Measurements from ENCODE around the gene CAPN5. TPM values are rescaled to one million over a fixed set of nuclear protein-coding genes. Genes with fewer than 3 reads are reported as not detected.

The CAPN5 gene
- total RNA-seq, 1 experiment from 2014 or later = 27.4 TPM

DNA sequence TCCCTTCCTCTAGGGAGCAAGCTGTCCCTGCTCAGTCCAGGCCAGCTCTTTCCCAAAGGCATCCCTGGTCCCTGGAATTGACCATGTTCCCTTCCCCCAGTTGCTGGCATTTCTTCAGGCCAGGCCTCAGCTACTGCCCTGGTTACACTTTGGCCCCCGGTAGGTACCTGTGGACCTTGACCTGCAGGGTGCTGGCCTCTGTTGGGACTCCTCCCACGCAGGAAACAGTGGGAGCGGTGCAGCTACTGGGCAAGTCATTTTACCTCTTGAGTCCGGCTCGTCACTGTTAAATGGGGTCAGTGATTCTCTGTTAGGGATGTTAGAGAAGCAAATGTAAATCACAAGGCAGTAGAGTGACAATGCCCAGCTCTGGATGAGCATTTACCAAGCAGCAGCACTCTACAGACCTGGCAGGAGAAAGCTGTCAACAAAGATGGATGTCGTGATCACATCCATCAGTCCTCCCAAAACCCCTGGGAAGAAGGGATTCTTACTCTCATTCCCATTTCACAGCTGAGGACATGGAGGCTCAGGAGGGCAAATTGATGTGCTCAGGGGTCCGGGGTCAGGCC, 78.2 kb downstream of the CAPN5 start (continued):
- TF ChIP-seq, protein P1, sequence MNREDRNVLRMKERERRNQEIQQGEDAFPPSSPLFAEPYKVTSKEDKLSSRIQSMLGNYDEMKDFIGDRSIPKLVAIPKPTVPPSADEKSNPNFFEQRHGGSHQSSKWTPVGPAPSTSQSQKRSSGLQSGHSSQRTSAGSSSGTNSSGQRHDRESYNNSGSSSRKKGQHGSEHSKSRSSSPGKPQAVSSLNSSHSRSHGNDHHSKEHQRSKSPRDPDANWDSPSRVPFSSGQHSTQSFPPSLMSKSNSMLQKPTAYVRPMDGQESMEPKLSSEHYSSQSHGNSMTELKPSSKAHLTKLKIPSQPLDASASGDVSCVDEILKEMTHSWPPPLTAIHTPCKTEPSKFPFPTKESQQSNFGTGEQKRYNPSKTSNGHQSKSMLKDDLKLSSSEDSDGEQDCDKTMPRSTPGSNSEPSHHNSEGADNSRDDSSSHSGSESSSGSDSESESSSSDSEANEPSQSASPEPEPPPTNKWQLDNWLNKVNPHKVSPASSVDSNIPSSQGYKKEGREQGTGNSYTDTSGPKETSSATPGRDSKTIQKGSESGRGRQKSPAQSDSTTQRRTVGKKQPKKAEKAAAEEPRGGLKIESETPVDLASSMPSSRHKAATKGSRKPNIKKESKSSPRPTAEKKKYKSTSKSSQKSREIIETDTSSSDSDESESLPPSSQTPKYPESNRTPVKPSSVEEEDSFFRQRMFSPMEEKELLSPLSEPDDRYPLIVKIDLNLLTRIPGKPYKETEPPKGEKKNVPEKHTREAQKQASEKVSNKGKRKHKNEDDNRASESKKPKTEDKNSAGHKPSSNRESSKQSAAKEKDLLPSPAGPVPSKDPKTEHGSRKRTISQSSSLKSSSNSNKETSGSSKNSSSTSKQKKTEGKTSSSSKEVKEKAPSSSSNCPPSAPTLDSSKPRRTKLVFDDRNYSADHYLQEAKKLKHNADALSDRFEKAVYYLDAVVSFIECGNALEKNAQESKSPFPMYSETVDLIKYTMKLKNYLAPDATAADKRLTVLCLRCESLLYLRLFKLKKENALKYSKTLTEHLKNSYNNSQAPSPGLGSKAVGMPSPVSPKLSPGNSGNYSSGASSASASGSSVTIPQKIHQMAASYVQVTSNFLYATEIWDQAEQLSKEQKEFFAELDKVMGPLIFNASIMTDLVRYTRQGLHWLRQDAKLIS (CRISPR knock-in tag; IDR thresholded peaks at IDR 0.05; ENCODE audit: borderline replicate concordance) = no peak
- TF ChIP-seq TCF7 (CRISPR knock-in tag; IDR thresholded peaks at IDR 0.05; ENCODE audit: low read depth) = no peak

DNA sequence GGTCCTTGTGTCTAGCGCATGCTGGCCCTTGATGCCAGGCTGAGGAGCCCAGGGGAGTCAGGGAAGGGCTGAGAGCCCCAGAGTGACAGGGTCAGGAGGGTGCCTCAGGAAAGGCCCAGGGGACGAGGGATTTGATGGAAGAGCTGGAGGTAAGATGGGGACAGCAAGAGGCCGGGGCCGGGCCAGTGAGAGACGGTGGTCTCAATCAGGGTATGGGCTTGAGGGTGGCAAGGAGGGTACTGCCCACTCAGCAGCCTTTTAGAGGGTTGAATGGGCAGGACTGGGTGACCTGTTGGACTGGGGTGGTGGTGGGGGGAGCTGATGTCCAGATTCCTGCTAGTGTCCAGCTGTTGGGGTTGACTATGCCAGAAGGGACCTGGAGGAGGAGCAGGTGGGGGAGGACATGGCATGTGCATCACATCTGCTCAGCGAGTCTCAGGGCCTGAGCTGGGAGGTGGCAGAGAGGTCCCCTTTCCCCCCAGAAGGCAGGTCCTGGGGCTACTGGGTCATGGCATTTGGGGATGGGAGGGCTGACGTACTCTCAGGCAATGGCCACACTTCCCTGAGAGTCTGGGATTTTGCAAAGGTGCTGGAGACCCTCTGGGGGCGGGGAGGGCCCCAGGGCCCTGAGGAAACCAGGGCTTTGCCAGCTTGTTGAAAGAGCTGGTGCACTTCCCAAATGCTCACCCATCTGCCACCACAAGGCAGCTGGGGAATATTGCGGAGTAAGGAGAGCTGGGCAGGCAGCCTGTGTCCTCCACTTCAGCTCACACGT, 79.7 kb downstream of the CAPN5 start:
- Mint-ChIP-seq H3K4me1 (peaks cover 23% of the 10 kb centered on the region), H3K27ac (no peak overlapping the region), H3K36me3 (no peaks in the 10 kb centered on the region), H3K27me3 (ENCODE audit: low read depth) (peaks cover 10% of the 10 kb centered on the region), H3K4me3 (peak overlapping the region; percentile 78; the same call in 1 of the 2 replicates), H3K9me3 (no peaks in the 10 kb centered on the region)
- DNase-seq (ENCODE audit: low spot score) = no peak
- ChIA-PET CTCF (interaction anchor here (0.9 to 5.5 kb wide), 9 partner anchors 19 to 412 kb away, joined by 3 to 46 read pairs (median 5); partner anchors contain the start of gene MYO7A), POLR2A (interaction anchor here (0.7 to 0.8 kb wide), 2 partner anchors 25 kb away, joined by 3 to 4 read pairs; no protein-coding TSS in a partner anchor)
- ATAC-seq = no peak
- TF ChIP-seq ATF3 (CRISPR knock-in tag; conservative IDR thresholded peaks at IDR 0.05) (no peak), RELA (CRISPR knock-in tag; IDR thresholded peaks at IDR 0.05; ENCODE audit: borderline replicate concordance) (no peak)

GRCh38 chr11:77147036-77147315, 80.2 kb downstream of the CAPN5 start:
- Mint-ChIP-seq H3K4me1 (peaks cover 23% of the 10 kb centered on the region), H3K27me3 (ENCODE audit: low read depth) (peaks cover 10% of the 10 kb centered on the region), H3K27ac (no peak overlapping the region), H3K36me3 (no peaks in the 10 kb centered on the region), H3K4me3 (peak overlapping the region; percentile 78), H3K9me3 (no peaks in the 10 kb centered on the region)
- ChIA-PET POLR2A (interaction anchor here (0.8 kb wide), 1 partner anchor 25 kb away, joined by 4 read pairs; no protein-coding TSS in a partner anchor), CTCF (interaction anchor here (0.9 to 5.5 kb wide), 9 partner anchors 19 to 413 kb away, joined by 3 to 46 read pairs (median 5); partner anchors contain the start of gene MYO7A)
- DNase-seq (ENCODE audit: low spot score) (no peak), ATAC-seq (no peak)
- no peak for TF ChIP-seq ZNF121 (CRISPR knock-in tag; IDR thresholded peaks at IDR 0.05)
- no peak for TF ChIP-seq ZNF138 (CRISPR knock-in tag; conservative IDR thresholded peaks at IDR 0.05)
- TF ChIP-seq, protein P2, sequence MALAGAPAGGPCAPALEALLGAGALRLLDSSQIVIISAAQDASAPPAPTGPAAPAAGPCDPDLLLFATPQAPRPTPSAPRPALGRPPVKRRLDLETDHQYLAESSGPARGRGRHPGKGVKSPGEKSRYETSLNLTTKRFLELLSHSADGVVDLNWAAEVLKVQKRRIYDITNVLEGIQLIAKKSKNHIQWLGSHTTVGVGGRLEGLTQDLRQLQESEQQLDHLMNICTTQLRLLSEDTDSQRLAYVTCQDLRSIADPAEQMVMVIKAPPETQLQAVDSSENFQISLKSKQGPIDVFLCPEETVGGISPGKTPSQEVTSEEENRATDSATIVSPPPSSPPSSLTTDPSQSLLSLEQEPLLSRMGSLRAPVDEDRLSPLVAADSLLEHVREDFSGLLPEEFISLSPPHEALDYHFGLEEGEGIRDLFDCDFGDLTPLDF (CRISPR knock-in tag; IDR thresholded peaks at IDR 0.05) = no peak
- TF ChIP-seq ATF3 (CRISPR knock-in tag; conservative IDR thresholded peaks at IDR 0.05) = no peak
- TF ChIP-seq SP1 (CRISPR knock-in tag; conservative IDR thresholded peaks at IDR 0.05) = no peak
- no peak for TF ChIP-seq CREM (CRISPR knock-in tag; IDR thresholded peaks at IDR 0.05)
- TF ChIP-seq, protein P3, sequence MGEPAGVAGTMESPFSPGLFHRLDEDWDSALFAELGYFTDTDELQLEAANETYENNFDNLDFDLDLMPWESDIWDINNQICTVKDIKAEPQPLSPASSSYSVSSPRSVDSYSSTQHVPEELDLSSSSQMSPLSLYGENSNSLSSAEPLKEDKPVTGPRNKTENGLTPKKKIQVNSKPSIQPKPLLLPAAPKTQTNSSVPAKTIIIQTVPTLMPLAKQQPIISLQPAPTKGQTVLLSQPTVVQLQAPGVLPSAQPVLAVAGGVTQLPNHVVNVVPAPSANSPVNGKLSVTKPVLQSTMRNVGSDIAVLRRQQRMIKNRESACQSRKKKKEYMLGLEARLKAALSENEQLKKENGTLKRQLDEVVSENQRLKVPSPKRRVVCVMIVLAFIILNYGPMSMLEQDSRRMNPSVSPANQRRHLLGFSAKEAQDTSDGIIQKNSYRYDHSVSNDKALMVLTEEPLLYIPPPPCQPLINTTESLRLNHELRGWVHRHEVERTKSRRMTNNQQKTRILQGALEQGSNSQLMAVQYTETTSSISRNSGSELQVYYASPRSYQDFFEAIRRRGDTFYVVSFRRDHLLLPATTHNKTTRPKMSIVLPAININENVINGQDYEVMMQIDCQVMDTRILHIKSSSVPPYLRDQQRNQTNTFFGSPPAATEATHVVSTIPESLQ (CRISPR knock-in tag; IDR thresholded peaks at IDR 0.05) = no peak
